Epidermal melanocyte (primary cell): ENCODE measurements around the gene PKP4.
"Not testable (repeated sequence)": the region's sequence is repeated elsewhere in the genome, so short reads cannot be mapped to it uniquely, and the experiment has no call there.

Experiments used
- DNase-seq: peaks from one replicate; pipeline ENCODE4 v3.0.0; 2011; ENCODE audit warnings: low spot score; ENCODE audit not compliant: insufficient read length

The PKP4 gene, protein sequence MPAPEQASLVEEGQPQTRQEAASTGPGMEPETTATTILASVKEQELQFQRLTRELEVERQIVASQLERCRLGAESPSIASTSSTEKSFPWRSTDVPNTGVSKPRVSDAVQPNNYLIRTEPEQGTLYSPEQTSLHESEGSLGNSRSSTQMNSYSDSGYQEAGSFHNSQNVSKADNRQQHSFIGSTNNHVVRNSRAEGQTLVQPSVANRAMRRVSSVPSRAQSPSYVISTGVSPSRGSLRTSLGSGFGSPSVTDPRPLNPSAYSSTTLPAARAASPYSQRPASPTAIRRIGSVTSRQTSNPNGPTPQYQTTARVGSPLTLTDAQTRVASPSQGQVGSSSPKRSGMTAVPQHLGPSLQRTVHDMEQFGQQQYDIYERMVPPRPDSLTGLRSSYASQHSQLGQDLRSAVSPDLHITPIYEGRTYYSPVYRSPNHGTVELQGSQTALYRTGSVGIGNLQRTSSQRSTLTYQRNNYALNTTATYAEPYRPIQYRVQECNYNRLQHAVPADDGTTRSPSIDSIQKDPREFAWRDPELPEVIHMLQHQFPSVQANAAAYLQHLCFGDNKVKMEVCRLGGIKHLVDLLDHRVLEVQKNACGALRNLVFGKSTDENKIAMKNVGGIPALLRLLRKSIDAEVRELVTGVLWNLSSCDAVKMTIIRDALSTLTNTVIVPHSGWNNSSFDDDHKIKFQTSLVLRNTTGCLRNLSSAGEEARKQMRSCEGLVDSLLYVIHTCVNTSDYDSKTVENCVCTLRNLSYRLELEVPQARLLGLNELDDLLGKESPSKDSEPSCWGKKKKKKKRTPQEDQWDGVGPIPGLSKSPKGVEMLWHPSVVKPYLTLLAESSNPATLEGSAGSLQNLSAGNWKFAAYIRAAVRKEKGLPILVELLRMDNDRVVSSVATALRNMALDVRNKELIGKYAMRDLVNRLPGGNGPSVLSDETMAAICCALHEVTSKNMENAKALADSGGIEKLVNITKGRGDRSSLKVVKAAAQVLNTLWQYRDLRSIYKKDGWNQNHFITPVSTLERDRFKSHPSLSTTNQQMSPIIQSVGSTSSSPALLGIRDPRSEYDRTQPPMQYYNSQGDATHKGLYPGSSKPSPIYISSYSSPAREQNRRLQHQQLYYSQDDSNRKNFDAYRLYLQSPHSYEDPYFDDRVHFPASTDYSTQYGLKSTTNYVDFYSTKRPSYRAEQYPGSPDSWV

DNA sequence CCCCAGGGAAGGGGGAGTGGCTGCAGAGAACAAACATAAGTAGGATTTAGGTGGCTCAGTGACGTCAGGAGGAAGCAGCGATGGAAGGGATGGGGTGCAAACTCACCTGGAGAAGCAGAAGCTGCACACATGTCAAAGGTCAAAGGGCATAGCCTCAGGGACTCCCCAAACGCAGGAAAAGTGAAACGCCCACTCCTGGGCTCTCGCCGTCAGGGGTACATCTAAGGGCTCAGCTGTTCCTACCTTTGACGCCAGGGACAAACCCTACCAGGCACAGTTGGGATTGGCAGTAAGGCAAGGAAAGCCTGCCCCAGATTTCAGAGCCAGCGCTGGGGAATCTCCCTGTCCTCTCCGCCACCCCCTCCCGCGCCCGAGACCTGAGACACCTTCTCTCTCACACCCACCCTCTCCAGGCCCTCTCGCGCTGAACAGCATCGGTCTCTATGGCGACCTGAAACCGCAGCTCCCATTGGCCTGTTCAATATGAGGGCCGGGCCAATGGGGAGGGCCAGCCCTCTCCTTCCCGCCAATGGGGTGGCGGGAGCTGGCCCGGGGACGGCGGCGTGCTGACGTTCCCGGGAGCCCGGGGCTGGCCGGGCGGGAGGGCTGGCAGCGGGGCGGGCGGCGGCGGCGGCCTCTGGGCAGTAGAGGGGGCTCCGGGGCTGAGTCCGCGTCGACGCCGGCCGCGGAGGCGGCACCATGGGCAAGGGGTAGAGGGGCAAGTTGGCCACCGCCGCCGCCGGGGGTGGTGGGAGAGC lies at the start of gene PKP4, which contains the start of gene CCDC148:
TSS of gene PKP4 (plus strand) at position 644 of the 758 bp plus-strand sequence. CDS start 76,233 bp downstream, outside the sequence.
TSS of gene CCDC148 (minus strand) at position 445 of the 758 bp plus-strand sequence. CDS start at position 131, 314 bp downstream.
- DNase-seq = peak; percentile 84

GRCh38 chr2:158407031-158407430 lies 49.7 kb upstream of the PKP4 start:
- DNase-seq = no peak

- no peak for DNase-seq
These were observed 46.6 kb upstream of the PKP4 start for GRCh38 chr2:158410132-158410531.

DNA sequence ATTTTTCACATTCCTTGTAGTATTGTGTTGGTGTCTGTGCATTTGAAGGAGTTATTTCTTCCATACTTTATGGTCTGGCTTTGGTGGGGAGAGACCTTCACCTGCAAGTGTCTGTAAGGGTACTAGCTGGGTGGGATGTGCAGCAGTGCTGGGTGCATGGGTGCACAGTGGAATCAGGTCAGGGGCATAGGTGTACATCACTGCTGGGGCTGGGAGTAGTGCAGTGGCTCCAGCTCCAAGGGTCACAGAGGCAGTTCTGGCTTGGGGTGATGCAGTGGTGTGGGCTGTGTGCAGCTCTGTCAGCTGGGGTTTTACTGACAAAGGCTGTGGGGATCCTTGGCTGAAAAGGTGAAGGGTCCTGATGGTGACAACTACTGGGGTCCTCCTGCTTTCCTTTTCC lies 45.0 kb upstream of the PKP4 start:
- DNase-seq = no peak

GRCh38 chr2:158412206-158412605 lies 44.5 kb upstream of the PKP4 start:
- no peak for DNase-seq

- DNase-seq = no peak
These were observed 43.2 kb upstream of the PKP4 start for GRCh38 chr2:158413581-158413980.

- DNase-seq = no peak
These were observed 42.2 kb upstream of the PKP4 start for GRCh38 chr2:158414538-158414937.

DNA sequence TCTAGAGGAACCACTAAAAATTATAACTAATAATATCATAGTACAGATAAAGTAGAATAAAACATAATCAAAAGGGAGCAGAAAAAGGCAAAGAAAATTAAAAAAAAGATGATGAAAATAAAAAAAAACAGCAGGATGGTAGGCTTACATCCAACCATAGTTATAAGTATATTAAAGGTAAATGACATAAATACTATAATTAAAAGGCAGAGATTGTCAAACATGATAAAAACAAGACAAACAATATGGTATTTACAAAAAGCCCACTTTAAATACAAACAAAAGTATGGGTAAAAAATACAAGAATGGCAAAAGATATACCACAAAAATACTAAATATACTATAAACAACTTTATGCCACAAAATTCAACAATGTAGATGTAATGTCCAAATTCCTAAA lies 24.6 kb upstream of the PKP4 start:
- DNase-seq = no peak

DNA sequence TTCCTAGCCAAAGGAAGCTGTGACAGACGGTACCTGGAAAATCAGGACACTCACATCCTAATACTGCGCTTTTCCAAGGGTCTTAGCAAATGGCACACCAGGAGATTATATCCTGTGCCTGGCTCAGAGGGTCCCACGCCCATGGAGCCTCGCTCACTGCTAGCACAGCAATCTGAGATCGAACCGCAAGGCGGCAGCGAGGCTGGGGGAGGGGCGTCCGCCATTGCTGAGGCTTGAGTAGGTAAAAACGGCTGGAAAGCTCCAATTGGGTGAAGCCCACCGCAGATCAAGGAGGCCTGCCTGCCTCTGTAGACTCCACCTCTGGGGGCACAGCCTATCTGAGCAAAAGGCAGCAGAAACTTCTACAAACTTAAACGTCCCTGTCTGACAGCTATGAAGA lies 23.0 kb upstream of the PKP4 start:
- not testable (repeated sequence) for DNase-seq

- not testable (repeated sequence) for DNase-seq
These were observed 17.7 kb upstream of the PKP4 start for GRCh38 chr2:158439062-158439461.

GRCh38 chr2:158443606-158444005 lies 13.1 kb upstream of the PKP4 start:
- no peak for DNase-seq

DNA sequence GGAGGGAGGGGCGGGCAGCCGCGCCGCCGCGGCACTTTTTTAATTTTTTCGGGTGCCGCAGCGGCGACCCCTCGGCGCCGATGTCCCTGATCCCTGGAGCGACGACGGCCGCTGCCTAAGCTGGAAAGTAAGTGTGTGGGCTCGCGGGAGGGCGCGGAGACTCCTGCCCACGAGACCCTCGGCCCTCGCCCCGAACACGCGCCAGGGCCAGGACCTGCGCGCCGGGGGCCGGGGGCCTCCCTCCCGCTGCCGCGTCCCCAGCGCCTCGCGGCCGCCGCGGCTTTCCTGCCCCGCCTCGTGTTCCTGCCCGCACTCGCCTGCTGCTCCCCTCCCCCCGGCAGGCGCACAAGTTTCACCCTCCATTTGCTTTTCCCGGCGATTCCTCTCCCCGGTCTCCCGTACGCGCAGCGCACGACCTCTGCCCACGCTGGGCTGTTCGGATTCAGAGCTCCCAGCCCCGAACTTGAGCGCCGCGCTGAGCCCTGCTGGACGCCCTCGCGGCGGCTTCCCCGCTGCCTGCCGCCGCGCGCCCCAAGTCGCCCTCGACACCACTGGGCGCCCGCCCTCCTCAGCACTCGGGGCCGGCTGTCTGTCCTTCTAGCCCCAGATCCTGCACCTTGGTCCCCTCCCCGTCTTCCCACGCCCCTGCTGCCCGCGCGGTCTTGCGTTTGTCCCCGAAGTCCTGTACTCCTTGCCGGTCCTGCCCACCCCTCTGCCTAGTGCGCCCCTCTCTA lies 507 bp downstream of the PKP4 start:
- DNase-seq = no peak

DNA sequence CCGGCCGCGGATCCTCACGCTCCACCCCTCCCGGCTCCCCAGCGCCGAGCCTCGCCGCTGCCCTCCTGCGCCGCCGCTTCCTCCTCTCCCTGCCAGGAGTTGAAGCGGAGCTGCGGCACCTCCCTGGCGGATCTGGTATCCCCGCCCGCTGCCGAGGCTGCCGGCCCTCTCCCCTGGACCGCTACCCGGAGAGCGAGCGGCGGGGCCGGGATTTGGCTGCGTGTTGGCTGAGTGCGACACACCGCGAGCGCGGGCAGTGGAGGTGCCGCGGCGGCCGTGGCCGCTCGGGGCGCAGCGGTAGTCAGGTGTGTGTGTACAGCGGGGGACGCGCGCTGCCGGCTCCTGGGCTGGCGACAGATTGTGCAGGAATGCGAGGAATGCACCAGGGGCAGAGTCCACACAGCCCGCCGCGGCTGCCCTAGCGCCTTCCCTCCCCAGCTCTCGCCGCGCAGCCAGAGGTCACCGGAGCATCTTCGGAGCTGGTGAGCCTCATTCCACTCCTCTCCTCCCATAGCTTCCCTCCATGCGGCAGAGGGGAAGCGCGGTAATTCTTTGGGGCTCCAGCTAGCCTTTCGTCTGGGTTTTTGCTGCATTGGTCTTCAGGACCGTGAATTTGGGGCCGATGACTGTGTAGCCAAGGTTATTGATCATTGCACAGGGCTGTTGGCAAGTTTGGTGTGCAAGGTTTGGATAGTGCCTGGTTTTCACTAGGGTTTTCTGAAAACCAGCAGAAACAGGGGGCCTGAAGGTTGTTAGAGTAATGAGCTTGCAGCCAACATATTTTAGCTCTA lies 1.3 kb downstream of the PKP4 start:
- DNase-seq = no peak

DNA sequence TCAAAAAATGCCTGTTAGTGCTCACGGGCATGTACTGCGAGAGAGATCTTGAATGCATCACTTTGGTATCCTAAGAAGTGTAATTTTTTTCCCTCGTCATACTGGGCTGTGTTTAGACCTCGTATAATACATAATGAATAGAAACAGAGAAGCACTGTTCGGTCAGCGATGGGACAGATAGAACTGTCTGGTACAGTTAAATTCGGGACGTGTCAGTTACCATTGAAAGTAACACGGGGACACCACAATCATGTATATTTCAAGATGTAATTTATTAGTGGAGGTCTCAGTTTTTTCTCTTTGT lies 1.8 kb downstream of the PKP4 start:
- DNase-seq = no peak

- DNase-seq = no peak
These were observed 2.6 kb downstream of the PKP4 start for GRCh38 chr2:158459161-158460003.

DNA sequence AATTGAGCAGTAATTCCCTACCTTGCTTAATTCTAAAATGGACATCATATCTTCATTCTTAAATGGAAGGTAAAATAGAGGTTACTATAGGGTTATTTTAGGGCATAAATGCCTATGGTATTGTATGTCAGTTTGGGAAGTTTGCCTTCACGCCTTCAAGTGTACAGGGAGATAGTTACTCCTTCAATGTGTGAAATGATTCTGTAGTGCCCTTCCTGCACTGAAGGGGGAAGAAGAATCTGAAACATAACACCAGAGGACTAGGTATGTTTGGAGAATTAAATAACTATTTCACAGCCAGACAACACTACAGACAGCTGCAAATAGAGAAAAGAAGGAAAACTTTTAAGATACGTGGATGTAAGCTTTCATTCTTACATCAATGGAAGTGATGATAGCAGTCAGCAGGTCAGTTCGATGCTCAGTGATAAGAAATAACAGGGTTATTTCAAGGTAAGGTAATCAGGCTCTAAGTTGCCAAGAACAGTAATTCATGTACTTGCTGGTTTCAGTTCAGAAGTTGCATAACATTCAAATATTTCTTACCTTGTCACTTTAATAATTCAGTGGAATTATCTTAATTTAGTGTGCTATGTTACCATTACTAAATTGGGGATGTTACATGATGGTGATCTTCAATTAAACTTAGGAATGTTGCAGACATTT lies 4.0 kb downstream of the PKP4 start:
- no peak for DNase-seq

GRCh38 chr2:158463496-158464095 lies 6.8 kb downstream of the PKP4 start:
- DNase-seq = no peak
